ENCODE measurements around the gene TOX2.
A peak's percentile ranks its signal among the peaks of the same experiment; 100 is the strongest.

Gene TOX2

DNA sequence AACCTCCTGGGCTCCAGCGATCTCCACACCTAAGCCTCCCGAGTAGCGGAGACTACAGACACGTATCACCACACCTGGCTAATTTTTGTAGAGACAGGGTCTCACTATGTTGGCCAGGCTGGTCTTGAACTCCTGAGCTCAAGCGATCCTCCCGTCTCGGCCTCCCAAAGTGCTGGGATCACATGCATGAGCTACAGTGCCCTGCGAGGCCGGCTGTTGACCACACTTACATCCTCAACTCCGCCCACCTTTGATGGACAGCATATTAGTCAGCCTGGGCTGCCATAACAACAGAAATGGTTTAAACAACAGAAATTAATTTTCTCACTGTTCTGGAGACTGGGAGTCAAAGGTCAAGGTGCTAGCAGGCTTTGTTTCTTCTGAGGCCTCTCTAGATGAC, 164.6 kb downstream of the TOX2 start:
- TF ChIP-seq, protein P1, sequence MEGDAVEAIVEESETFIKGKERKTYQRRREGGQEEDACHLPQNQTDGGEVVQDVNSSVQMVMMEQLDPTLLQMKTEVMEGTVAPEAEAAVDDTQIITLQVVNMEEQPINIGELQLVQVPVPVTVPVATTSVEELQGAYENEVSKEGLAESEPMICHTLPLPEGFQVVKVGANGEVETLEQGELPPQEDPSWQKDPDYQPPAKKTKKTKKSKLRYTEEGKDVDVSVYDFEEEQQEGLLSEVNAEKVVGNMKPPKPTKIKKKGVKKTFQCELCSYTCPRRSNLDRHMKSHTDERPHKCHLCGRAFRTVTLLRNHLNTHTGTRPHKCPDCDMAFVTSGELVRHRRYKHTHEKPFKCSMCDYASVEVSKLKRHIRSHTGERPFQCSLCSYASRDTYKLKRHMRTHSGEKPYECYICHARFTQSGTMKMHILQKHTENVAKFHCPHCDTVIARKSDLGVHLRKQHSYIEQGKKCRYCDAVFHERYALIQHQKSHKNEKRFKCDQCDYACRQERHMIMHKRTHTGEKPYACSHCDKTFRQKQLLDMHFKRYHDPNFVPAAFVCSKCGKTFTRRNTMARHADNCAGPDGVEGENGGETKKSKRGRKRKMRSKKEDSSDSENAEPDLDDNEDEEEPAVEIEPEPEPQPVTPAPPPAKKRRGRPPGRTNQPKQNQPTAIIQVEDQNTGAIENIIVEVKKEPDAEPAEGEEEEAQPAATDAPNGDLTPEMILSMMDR (IDR thresholded peaks at IDR 0.05; ENCODE audit: insufficient read depth, low read length, poor library complexity, severe bottlenecking) = no peak
- Histone ChIP-seq H3K27me3 (replicated peaks; ENCODE audit: control insufficient read depth, insufficient read depth, low read length) (no peaks in the 10 kb centered on the region), H3K36me3 (ENCODE audit: control insufficient read depth, insufficient read depth, low read length) (no peaks in the 10 kb centered on the region), H3K4me3 (replicated peaks; ENCODE audit: low read depth, low read length) (no peak overlapping the region)
- no peak for DNase-seq (ENCODE audit: extremely low read depth, insufficient read length)

DNA sequence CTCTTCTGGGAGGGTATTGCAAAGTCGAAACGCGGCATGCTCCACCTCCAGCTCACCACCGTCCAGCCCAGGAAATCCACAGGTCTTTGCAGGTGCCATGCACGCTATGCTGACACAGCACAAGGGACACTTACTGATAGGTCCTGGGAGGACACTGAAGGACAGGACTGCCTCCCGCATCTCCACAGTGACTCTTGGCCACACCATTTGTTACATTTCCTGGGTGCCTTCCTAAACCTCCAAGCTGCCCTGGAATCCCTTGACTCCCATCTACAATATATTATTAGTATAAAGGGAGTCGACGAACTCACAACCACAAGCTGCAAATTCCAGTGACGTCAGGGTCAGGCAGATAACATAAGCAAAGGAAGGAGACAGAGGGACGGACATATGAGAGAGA, 165.4 kb downstream of the TOX2 start:
- no peak overlapping the region for H3K4me3 ChIP-seq (replicated peaks; ENCODE audit: low read depth, low read length)
- TF ChIP-seq, protein P1 (IDR thresholded peaks at IDR 0.05; ENCODE audit: insufficient read depth, low read length, poor library complexity, severe bottlenecking) = no peak
- DNase-seq (ENCODE audit: extremely low read depth, insufficient read length) = no peak
- no peaks in the 10 kb centered on the region for H3K27me3 ChIP-seq (replicated peaks; ENCODE audit: control insufficient read depth, insufficient read depth, low read length)
- H3K36me3 ChIP-seq (ENCODE audit: control insufficient read depth, insufficient read depth, low read length) = no peaks in the 10 kb centered on the region

DNA sequence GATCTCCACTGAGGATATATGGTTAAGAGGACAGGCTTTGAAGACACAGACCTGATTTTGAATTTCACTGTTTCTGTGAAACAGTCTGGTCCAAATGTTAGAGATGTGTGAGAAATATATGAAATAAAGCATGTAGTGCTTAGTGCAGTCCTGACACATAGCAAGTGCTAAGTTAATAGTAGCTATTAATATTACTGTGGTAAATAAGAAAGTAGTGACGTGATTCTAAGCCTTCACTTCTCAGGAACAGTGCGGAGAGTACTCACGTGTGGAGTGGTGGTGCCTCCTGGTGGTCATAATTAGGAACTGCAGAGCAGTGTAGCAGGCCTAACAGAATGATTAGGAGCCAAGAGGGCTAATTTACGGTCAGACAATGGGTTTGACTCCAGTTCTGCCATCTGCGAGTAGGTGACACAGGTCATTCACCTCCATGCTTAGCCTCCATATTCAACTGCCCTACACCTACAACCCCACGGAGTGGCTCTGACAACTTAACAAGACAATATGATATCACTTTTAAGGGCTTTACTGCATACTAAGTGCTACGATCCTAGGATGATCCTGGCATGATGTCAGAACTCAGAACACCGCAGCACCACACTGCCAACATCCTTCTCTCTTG, 166.1 kb downstream of the TOX2 start:
- TF ChIP-seq, protein P1 (IDR thresholded peaks at IDR 0.05; ENCODE audit: insufficient read depth, low read length, poor library complexity, severe bottlenecking) = peak; percentile 93
- no peaks in the 10 kb centered on the region for H3K27me3 ChIP-seq (replicated peaks; ENCODE audit: control insufficient read depth, insufficient read depth, low read length)
- no peak overlapping the region for H3K4me3 ChIP-seq (replicated peaks; ENCODE audit: low read depth, low read length)
- no peaks in the 10 kb centered on the region for H3K36me3 ChIP-seq (ENCODE audit: control insufficient read depth, insufficient read depth, low read length)
- peak; percentile 37 for DNase-seq (ENCODE audit: extremely low read depth, insufficient read length)

DNA sequence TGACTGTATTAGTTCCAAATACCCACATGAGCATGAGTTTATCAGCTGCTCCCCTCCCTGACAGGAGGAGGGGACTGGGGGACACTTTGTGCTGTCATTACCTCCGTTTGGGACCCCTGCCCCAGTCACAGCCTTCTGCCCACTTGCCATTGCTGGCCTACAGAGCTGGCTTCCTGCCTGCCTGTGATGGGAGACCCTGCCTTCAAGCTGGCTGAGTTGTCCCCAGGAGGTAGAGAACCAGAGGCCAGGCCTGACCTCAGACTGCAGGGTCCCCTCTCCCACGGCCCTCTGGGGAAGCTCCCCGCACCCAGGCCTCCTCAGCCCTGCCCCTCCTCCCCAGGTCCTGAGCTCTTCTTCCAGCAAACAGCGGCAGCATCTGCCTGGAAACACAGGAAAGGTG, 166.8 kb downstream of the TOX2 start:
- no peaks in the 10 kb centered on the region for H3K27me3 ChIP-seq (replicated peaks; ENCODE audit: control insufficient read depth, insufficient read depth, low read length)
- H3K4me3 ChIP-seq (replicated peaks; ENCODE audit: low read depth, low read length) = no peak overlapping the region
- TF ChIP-seq, protein P1 (IDR thresholded peaks at IDR 0.05; ENCODE audit: insufficient read depth, low read length, poor library complexity, severe bottlenecking) = no peak
- H3K36me3 ChIP-seq (ENCODE audit: control insufficient read depth, insufficient read depth, low read length) = no peaks in the 10 kb centered on the region
- no peak for DNase-seq (ENCODE audit: extremely low read depth, insufficient read length)

DNA sequence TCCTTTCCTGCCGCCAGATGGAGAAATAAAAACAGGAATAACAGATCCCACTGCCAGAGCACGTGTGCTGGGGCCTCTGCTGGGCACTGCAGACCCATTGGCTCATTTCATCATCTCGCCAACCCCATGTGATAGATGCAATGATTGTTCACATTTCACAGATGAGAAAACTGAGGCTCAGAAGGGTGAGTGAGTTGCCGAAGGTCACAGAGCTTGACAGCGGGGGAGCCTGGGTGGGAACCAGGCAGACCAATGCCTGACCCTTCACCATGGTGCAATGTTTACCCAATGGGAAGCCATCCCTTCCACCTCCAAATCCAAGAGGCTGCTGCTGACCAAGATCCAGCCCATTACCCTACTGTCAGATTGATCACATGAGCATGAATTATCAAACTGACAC, 167.2 kb downstream of the TOX2 start:
- Histone ChIP-seq H3K4me3 (replicated peaks; ENCODE audit: low read depth, low read length) (no peak overlapping the region), H3K27me3 (replicated peaks; ENCODE audit: control insufficient read depth, insufficient read depth, low read length) (no peaks in the 10 kb centered on the region), H3K36me3 (ENCODE audit: control insufficient read depth, insufficient read depth, low read length) (no peaks in the 10 kb centered on the region)
- TF ChIP-seq, protein P1 (IDR thresholded peaks at IDR 0.05; ENCODE audit: insufficient read depth, low read length, poor library complexity, severe bottlenecking) = no peak
- DNase-seq (ENCODE audit: extremely low read depth, insufficient read length) = no peak
